ENCODE results near the gene ECSCR. TPM values are rescaled to one million over a fixed set of nuclear protein-coding genes. Genes with fewer than 3 reads are reported as not detected.

The ECSCR gene
- total and polyA plus RNA-seq, 10 of the 15 experiments (the other 5 are each of a cell fraction or from before 2014, with no cell fraction given), result 0.15 to 0.83 (median 0.23) TPM; not detected in 3

DNA sequence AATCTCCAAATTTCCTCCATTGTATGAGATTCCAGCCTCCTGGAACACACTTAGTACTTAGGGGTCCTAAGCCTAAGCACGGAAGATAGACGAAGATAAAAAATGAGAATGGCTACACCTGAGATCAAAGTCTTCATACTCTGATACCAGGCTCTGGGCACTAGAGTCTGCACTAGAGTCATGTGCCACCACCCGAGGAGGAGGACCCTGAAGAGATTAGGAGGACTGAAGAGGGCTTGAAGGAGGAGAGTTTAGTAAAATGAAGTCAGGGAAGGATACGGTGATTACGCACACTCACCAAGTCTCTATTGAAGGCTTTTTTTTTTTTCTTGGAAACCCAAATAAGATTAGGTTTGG, 58.1 kb downstream of the ECSCR start (continued):
- TF ChIP-seq GABPA (IDR thresholded peaks at IDR 0.05; ENCODE audit: low read depth), result no peak
- TF ChIP-seq, protein P1, sequence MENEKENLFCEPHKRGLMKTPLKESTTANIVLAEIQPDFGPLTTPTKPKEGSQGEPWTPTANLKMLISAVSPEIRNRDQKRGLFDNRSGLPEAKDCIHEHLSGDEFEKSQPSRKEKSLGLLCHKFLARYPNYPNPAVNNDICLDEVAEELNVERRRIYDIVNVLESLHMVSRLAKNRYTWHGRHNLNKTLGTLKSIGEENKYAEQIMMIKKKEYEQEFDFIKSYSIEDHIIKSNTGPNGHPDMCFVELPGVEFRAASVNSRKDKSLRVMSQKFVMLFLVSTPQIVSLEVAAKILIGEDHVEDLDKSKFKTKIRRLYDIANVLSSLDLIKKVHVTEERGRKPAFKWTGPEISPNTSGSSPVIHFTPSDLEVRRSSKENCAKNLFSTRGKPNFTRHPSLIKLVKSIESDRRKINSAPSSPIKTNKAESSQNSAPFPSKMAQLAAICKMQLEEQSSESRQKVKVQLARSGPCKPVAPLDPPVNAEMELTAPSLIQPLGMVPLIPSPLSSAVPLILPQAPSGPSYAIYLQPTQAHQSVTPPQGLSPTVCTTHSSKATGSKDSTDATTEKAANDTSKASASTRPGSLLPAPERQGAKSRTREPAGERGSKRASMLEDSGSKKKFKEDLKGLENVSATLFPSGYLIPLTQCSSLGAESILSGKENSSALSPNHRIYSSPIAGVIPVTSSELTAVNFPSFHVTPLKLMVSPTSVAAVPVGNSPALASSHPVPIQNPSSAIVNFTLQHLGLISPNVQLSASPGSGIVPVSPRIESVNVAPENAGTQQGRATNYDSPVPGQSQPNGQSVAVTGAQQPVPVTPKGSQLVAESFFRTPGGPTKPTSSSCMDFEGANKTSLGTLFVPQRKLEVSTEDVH (IDR thresholded peaks at IDR 0.05; ENCODE audit: low read depth, partially characterized antibody), result no peak

- Histone ChIP-seq H3K36me3 (ENCODE audit: control insufficient read depth in 2 of 2, insufficient read depth in 2 of 2, low read length in 1 of 2) (no peaks in the 10 kb centered on the region; a peak in 1 of 4 replicates), H3K4me1 (ENCODE audit: control insufficient read depth, insufficient read depth, low read length) (peaks cover 30% of the 10 kb centered on the region), H2AFZ (ENCODE audit: control insufficient read depth, low read depth, low read length) (peak within 1 kb of the TSS; percentile 83), H3K27me3 (replicated peaks in 1 of 2; ENCODE audit: control insufficient read depth in 2 of 2, insufficient read depth in 2 of 2, low read length in 1 of 2) (no peaks in the 10 kb centered on the region), H3K9ac (ENCODE audit: control insufficient read depth, insufficient read depth, low read length) (peak within 1 kb of the TSS; percentile 67), H3K9me3 (replicated peaks; ENCODE audit: control insufficient read depth, insufficient read depth, low read length) (no peaks in the 10 kb centered on the region; the same call in 2 of the 3 replicates), H3K4me2 (ENCODE audit: control insufficient read depth, insufficient read depth) (peak within 1 kb of the TSS; percentile 98), H3K79me2 (ENCODE audit: control insufficient read depth, insufficient read depth, low read length) (peaks cover 3% of the 10 kb centered on the region; the same call in 1 of the 2 replicates), H3K4me3 (peak within 1 kb of the TSS; percentile 74), H4K20me1 (ENCODE audit: control insufficient read depth, insufficient read depth) (no peaks in the 10 kb centered on the region), H3K27ac (ENCODE audit: control insufficient read depth, insufficient read depth) (peak within 1 kb of the TSS; percentile 83)
- POLR2A ChIA-PET, result interaction anchor here (0.5 to 7.0 kb wide), 16 partner anchors 10 to 1557 kb away, joined by 3 to 74 read pairs (median 3); partner anchors contain the start of genes DNAJC18, MZB1 and PAIP2
- intact Hi-C loops (cut with micrococcal nuclease; ENCODE audit: unreplicated experiment), result loop anchor here (2.0 kb wide), 1 partner anchor 43 kb away; no protein-coding TSS in a partner anchor
- FAIRE-seq (peak; percentile 73), ATAC-seq (peak; percentile 86), DNase-seq (ENCODE audit: low read depth, low spot score) (peak; percentile 95)
- SMC1A ChIA-PET (ENCODE audit: uncharacterized antibody, unreplicated experiment), result interaction anchor here (1.0 to 5.0 kb wide), 9 partner anchors 10 to 132 kb away, joined by 3 to 19 read pairs (median 6); partner anchors contain the start of genes MZB1 and PAIP2
- WGBS (ENCODE audit: insufficient coverage, insufficient replicate concordance, low lambda C conversion rate, missing lambda C conversion rate), result under 1% methylated on average over 41 of the region's 41 CpGs
- RAD21 ChIA-PET (ENCODE audit: unreplicated experiment), result interaction anchor here (0.7 to 3.1 kb wide), 11 partner anchors 11 to 153 kb away, joined by 3 to 17 read pairs (median 7); partner anchors contain the start of genes DNAJC18, MZB1 and PAIP2
- CTCF ChIA-PET, result interaction anchor here (0.7 to 3.5 kb wide), 15 partner anchors 8 to 248 kb away, joined by 3 to 26 read pairs (median 4); partner anchors contain the start of genes DNAJC18, MATR3 and MZB1
- BruUV-seq (replicated peaks), result no TSS peak
- in situ Hi-C loops (cut with MboI), result no loop called here
- TF ChIP-seq REST (IDR thresholded peaks at IDR 0.05; ENCODE audit: low read depth, low read length), result no peak
- TF ChIP-seq SP1 (IDR thresholded peaks at IDR 0.05; ENCODE audit: low read depth, low read length), result peak; percentile 84
- TF ChIP-seq TBL1XR1 (IDR thresholded peaks at IDR 0.05; ENCODE audit: low read depth, low read length), result peak; percentile 8; the same call in 1 of the 2 replicates
- TF ChIP-seq NFIC (IDR thresholded peaks at IDR 0.05; ENCODE audit: low read depth, low read length), result no peak
- peak; percentile 71; the same call in 1 of the 2 replicates for TF ChIP-seq SIN3A (IDR thresholded peaks at IDR 0.05; ENCODE audit: low read depth, low read length)
- no peak for TF ChIP-seq RB1 (IDR thresholded peaks at IDR 0.05; ENCODE audit: borderline replicate concordance)
- peak; percentile 47; the same call in 1 of the 2 replicates for TF ChIP-seq TAF1 (IDR thresholded peaks at IDR 0.05; ENCODE audit: borderline replicate concordance, low read depth, low read length)
- TF ChIP-seq EED (IDR thresholded peaks at IDR 0.05; ENCODE audit: low read depth), result no peak
- TF ChIP-seq, protein P2, sequence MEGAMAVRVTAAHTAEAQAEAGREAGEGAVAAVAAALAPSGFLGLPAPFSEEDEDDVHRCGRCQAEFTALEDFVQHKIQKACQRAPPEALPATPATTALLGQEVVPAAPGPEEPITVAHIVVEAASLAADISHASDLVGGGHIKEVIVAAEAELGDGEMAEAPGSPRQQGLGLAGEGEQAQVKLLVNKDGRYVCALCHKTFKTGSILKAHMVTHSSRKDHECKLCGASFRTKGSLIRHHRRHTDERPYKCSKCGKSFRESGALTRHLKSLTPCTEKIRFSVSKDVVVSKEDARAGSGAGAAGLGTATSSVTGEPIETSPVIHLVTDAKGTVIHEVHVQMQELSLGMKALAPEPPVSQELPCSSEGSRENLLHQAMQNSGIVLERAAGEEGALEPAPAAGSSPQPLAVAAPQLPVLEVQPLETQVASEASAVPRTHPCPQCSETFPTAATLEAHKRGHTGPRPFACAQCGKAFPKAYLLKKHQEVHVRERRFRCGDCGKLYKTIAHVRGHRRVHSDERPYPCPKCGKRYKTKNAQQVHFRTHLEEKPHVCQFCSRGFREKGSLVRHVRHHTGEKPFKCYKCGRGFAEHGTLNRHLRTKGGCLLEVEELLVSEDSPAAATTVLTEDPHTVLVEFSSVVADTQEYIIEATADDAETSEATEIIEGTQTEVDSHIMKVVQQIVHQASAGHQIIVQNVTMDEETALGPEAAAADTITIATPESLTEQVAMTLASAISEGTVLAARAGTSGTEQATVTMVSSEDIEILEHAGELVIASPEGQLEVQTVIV (IDR thresholded peaks at IDR 0.05; ENCODE audit: borderline replicate concordance, partially characterized antibody), result peak; percentile 83
- TF ChIP-seq LARP7 (IDR thresholded peaks at IDR 0.05), result peak; percentile 37; the same call in 1 of the 2 replicates
These were observed 58.6 kb downstream of the ECSCR start, which contains the start of gene SPATA24 for GRCh38 chr5:139403787-139404483. Gene SPATA24, minus strand, starts transcription at chr5:139404089. Its CDS starts 29 bp downstream, at chr5:139404060.

Data from GM12878 (cell line).